Activated T-cell treated with anti-CD3 and anti-CD28 coated beads, Interleukin-2, amount 50 U/mL, for 4 hours (primary cell): ENCODE data around the gene PAPSS2. TPM values are rescaled to one million over a fixed set of nuclear protein-coding genes. Genes with fewer than 3 reads are reported as not detected.
"Not testable (repeated sequence)": the region's sequence is repeated elsewhere in the genome, so short reads cannot be mapped to it uniquely, and the experiment has no call there.

Experiments used
- ATAC-seq, 2 donors: fragments of 200-7000 bp; cut with Tn5 transposase; one replicate each; pipeline ENCODE4 v1.10.0; 2021
- DNase-seq: peaks from one replicate; pipeline ENCODE4 v3.0.0-alpha.2; 2020
- H3K27me3 Mint-ChIP-seq: one replicate; pipeline ENCODE4 v1.8.0; 2021; ENCODE audit warnings: low read depth, mixed read lengths
- H3K36me3 Mint-ChIP-seq: one replicate; pipeline ENCODE4 v1.8.0; 2022; ENCODE audit warnings: mixed read lengths; ENCODE audit not compliant: insufficient read depth
- H3K4me1 Mint-ChIP-seq: one replicate; pipeline ENCODE4 v1.8.0; 2021; ENCODE audit warnings: low read depth, mixed read lengths
- H3K4me3 Mint-ChIP-seq: one replicate; pipeline ENCODE4 v1.8.0; 2021; ENCODE audit warnings: mild to moderate bottlenecking, moderate library complexity, mixed read lengths
- H3K9me3 Mint-ChIP-seq: one replicate; pipeline ENCODE4 v1.8.0; 2021; ENCODE audit warnings: mixed read lengths
- total RNA-seq, 3 donors: library from RNA; stranded (reverse); gene quantifications; one replicate each; pipeline ENCODE4 v1.2.1, GENCODE V29; 2021

The PAPSS2 gene
- under 1 TPM; 0.21 to 0.43 (median 0.41) TPM for total RNA-seq

- H3K4me1 Mint-ChIP-seq: peaks cover 9% of the 10 kb centered on the region
- H3K36me3 Mint-ChIP-seq: no peaks in the 10 kb centered on the region
- peak within 1 kb of the TSS; percentile 73 for H3K4me3 Mint-ChIP-seq
- H3K9me3 Mint-ChIP-seq: no peaks in the 10 kb centered on the region
- ATAC-seq (peak; percentile 54 to 64), DNase-seq (no peak)
- peaks cover 52% of the 10 kb centered on the region for H3K27me3 Mint-ChIP-seq
These were observed at the start of gene PAPSS2 for GRCh38 chr10:87659571-87660483. Gene PAPSS2 (plus strand): TSS chr10:87659878. CDS start chr10:87659982, 104 bp downstream.

- H3K4me3 Mint-ChIP-seq, H3K36me3 Mint-ChIP-seq, DNase-seq, H3K9me3 Mint-ChIP-seq, H3K4me1 Mint-ChIP-seq, ATAC-seq, H3K27me3 Mint-ChIP-seq: not testable (repeated sequence)
These were observed 48.3 kb upstream of the PAPSS2 start for GRCh38 chr10:87611341-87611740.

GRCh38 chr10:87612115-87612514, 47.6 kb upstream of the PAPSS2 start:
- Mint-ChIP-seq H3K9me3 (no peaks in the 10 kb centered on the region), H3K36me3 (no peaks in the 10 kb centered on the region), H3K4me1 (no peaks in the 10 kb centered on the region), H3K27me3 (peaks cover 6% of the 10 kb centered on the region), H3K4me3 (no peak overlapping the region)
- ATAC-seq (no peak), DNase-seq (no peak)

GRCh38 chr10:87613751-87614150, 45.9 kb upstream of the PAPSS2 start:
- Mint-ChIP-seq H3K36me3 (no peaks in the 10 kb centered on the region), H3K9me3 (no peaks in the 10 kb centered on the region), H3K4me3 (no peak overlapping the region), H3K27me3 (peaks cover 13% of the 10 kb centered on the region), H3K4me1 (no peaks in the 10 kb centered on the region)
- DNase-seq (no peak), ATAC-seq (no peak)

- Mint-ChIP-seq H3K27me3 (peaks cover 22% of the 10 kb centered on the region), H3K9me3 (no peaks in the 10 kb centered on the region), H3K36me3 (no peaks in the 10 kb centered on the region), H3K4me1 (no peaks in the 10 kb centered on the region), H3K4me3 (no peak overlapping the region)
- ATAC-seq (no peak), DNase-seq (no peak)
These were observed 43.8 kb upstream of the PAPSS2 start for GRCh38 chr10:87615856-87616255.

- Mint-ChIP-seq H3K9me3 (no peaks in the 10 kb centered on the region), H3K4me1 (no peaks in the 10 kb centered on the region), H3K4me3 (no peak overlapping the region), H3K27me3 (peaks cover 27% of the 10 kb centered on the region), H3K36me3 (no peaks in the 10 kb centered on the region)
- ATAC-seq (no peak), DNase-seq (no peak)
These were observed 42.2 kb upstream of the PAPSS2 start for GRCh38 chr10:87617503-87617902.

- H3K4me3 Mint-ChIP-seq: no peak overlapping the region
- peaks cover 27% of the 10 kb centered on the region for H3K27me3 Mint-ChIP-seq
- no peaks in the 10 kb centered on the region for H3K4me1 Mint-ChIP-seq
- H3K9me3 Mint-ChIP-seq: no peaks in the 10 kb centered on the region
- no peak for DNase-seq
- H3K36me3 Mint-ChIP-seq: no peaks in the 10 kb centered on the region
- ATAC-seq: no peak
These were observed 40.9 kb upstream of the PAPSS2 start for GRCh38 chr10:87618566-87619423.

- Mint-ChIP-seq H3K4me1 (no peaks in the 10 kb centered on the region), H3K4me3 (no peak overlapping the region), H3K9me3 (no peaks in the 10 kb centered on the region), H3K27me3 (peaks cover 27% of the 10 kb centered on the region), H3K36me3 (no peaks in the 10 kb centered on the region)
- ATAC-seq: no peak
- DNase-seq: no peak
These were observed 40.0 kb upstream of the PAPSS2 start for GRCh38 chr10:87619705-87620104.

- H3K4me1 Mint-ChIP-seq, H3K9me3 Mint-ChIP-seq, ATAC-seq, H3K36me3 Mint-ChIP-seq, H3K4me3 Mint-ChIP-seq, DNase-seq: not testable (repeated sequence)
- H3K27me3 Mint-ChIP-seq: peaks cover 22% of the 10 kb centered on the region
These were observed 38.2 kb upstream of the PAPSS2 start for GRCh38 chr10:87621440-87621839.

GRCh38 chr10:87622314-87623004, 37.2 kb upstream of the PAPSS2 start:
- ATAC-seq (no peak), DNase-seq (no peak)

GRCh38 chr10:87623191-87623590, 36.5 kb upstream of the PAPSS2 start:
- Mint-ChIP-seq H3K4me3 (no peak overlapping the region), H3K4me1 (no peaks in the 10 kb centered on the region), H3K27me3 (peaks cover 16% of the 10 kb centered on the region), H3K9me3 (no peaks in the 10 kb centered on the region), H3K36me3 (no peaks in the 10 kb centered on the region)
- ATAC-seq (no peak), DNase-seq (no peak)

More at GRCh38 chr10:87622314-87623004, 37.2 kb upstream of the PAPSS2 start:
- peaks cover 22% of the 10 kb centered on the region for H3K27me3 Mint-ChIP-seq
- no peaks in the 10 kb centered on the region for H3K36me3 Mint-ChIP-seq
- no peaks in the 10 kb centered on the region for H3K9me3 Mint-ChIP-seq
- no peaks in the 10 kb centered on the region for H3K4me1 Mint-ChIP-seq
- no peak overlapping the region for H3K4me3 Mint-ChIP-seq

- Mint-ChIP-seq H3K4me1 (no peaks in the 10 kb centered on the region), H3K36me3 (no peaks in the 10 kb centered on the region), H3K27me3 (peaks cover 9% of the 10 kb centered on the region), H3K9me3 (no peaks in the 10 kb centered on the region), H3K4me3 (no peak overlapping the region)
- ATAC-seq: no peak
- DNase-seq: no peak
These were observed 34.0 kb upstream of the PAPSS2 start for GRCh38 chr10:87625661-87626060.

GRCh38 chr10:87626422-87626892, 33.2 kb upstream of the PAPSS2 start:
- DNase-seq: no peak
- H3K36me3 Mint-ChIP-seq: no peaks in the 10 kb centered on the region
- no peak for ATAC-seq
- no peak overlapping the region for H3K4me3 Mint-ChIP-seq
- H3K4me1 Mint-ChIP-seq: no peaks in the 10 kb centered on the region
- peaks cover 2% of the 10 kb centered on the region for H3K27me3 Mint-ChIP-seq
- H3K9me3 Mint-ChIP-seq: no peaks in the 10 kb centered on the region

- Mint-ChIP-seq H3K4me1 (no peaks in the 10 kb centered on the region), H3K36me3 (no peaks in the 10 kb centered on the region), H3K27me3 (peaks cover 2% of the 10 kb centered on the region), H3K9me3 (peaks cover 4% of the 10 kb centered on the region), H3K4me3 (no peak overlapping the region)
- no peak for DNase-seq
- ATAC-seq: no peak
These were observed 29.5 kb upstream of the PAPSS2 start for GRCh38 chr10:87630171-87630570.
